ENCODE measurements around the gene NISCH. TPM values are rescaled to one million over a fixed set of nuclear protein-coding genes. Genes with fewer than 3 reads are reported as not detected.

Gene NISCH
- total and polyA plus RNA-seq, 2 of the 8 experiments (the other 6 are each of a cell fraction or from before 2014, with no cell fraction given), result 71.2 to 71.9 TPM

- no peak for TF ChIP-seq POLR2AphosphoS5 (IDR thresholded peaks at IDR 0.05; ENCODE audit: low read depth, low read length)
- no peak for TF ChIP-seq KDM1A (IDR thresholded peaks at IDR 0.05; ENCODE audit: borderline replicate concordance, low read length)
- no peak for TF ChIP-seq RBBP5 (IDR thresholded peaks at IDR 0.05; ENCODE audit: borderline replicate concordance, low read depth, low read length)
- no peak for TF ChIP-seq ATF2 (IDR thresholded peaks at IDR 0.05; ENCODE audit: low read length)
- TF ChIP-seq SUZ12 (IDR thresholded peaks at IDR 0.05; ENCODE audit: low read length), result no peak
- no peak for TF ChIP-seq SP1 (IDR thresholded peaks at IDR 0.05; ENCODE audit: low read depth, low read length)
Measured at GRCh38 chr3:52523386-52524257, 68.2 kb downstream of the NISCH start (continued).

Measured in H1 (cell line).